NCI-H748 (cell line): ENCODE measurements around the gene FCHO1.

Source experiments
- DNase-seq: peaks from one replicate; lab custom pipeline; 2025; ENCODE audit not compliant: unreplicated experiment; lab: John Stamatoyannopoulos, UW

FCHO1 gene

GRCh38 chr19:17734146-17734545 lies 17.1 kb upstream of the FCHO1 start:
- no peak for DNase-seq

- DNase-seq = no peak
Observed at GRCh38 chr19:17735410-17735809, 15.9 kb upstream of the FCHO1 start.

GRCh38 chr19:17737690-17738153 lies 13.6 kb upstream of the FCHO1 start:
- DNase-seq = no peak

- DNase-seq = no peak
Observed at GRCh38 chr19:17739121-17739875, 12.0 kb upstream of the FCHO1 start.

- DNase-seq = no peak
Observed at GRCh38 chr19:17741456-17741855, 9.8 kb upstream of the FCHO1 start.

GRCh38 chr19:17743874-17744580 lies 7.2 kb upstream of the FCHO1 start:
- DNase-seq = no peak

GRCh38 chr19:17747205-17748098 lies 3.8 kb upstream of the FCHO1 start:
- peak; percentile 91 for DNase-seq

GRCh38 chr19:17748884-17749638 lies 2.2 kb upstream of the FCHO1 start:
- no peak for DNase-seq

GRCh38 chr19:17749912-17750317 lies 1.4 kb upstream of the FCHO1 start:
- no peak for DNase-seq

GRCh38 chr19:17751912-17752273 lies 616 bp downstream of the FCHO1 start:
- DNase-seq = no peak

- DNase-seq = no peak
Observed at GRCh38 chr19:17752865-17753639, 1.8 kb downstream of the FCHO1 start.

- DNase-seq = no peak
Observed at GRCh38 chr19:17753976-17754375, 2.7 kb downstream of the FCHO1 start.

GRCh38 chr19:17754634-17755442 lies 3.6 kb downstream of the FCHO1 start:
- no peak for DNase-seq

GRCh38 chr19:17755443-17755890 lies 4.2 kb downstream of the FCHO1 start:
- no peak for DNase-seq

GRCh38 chr19:17755977-17756670 lies 4.8 kb downstream of the FCHO1 start:
- peak; percentile 67 for DNase-seq

- no peak for DNase-seq
Observed at GRCh38 chr19:17757125-17757524, 5.8 kb downstream of the FCHO1 start.

- DNase-seq = no peak
Observed at GRCh38 chr19:17758515-17758914, 7.2 kb downstream of the FCHO1 start.

GRCh38 chr19:17761148-17761547 lies 9.9 kb downstream of the FCHO1 start:
- DNase-seq = no peak
